ENCODE measurements around the gene SLC9A5.

The SLC9A5 gene

DNA sequence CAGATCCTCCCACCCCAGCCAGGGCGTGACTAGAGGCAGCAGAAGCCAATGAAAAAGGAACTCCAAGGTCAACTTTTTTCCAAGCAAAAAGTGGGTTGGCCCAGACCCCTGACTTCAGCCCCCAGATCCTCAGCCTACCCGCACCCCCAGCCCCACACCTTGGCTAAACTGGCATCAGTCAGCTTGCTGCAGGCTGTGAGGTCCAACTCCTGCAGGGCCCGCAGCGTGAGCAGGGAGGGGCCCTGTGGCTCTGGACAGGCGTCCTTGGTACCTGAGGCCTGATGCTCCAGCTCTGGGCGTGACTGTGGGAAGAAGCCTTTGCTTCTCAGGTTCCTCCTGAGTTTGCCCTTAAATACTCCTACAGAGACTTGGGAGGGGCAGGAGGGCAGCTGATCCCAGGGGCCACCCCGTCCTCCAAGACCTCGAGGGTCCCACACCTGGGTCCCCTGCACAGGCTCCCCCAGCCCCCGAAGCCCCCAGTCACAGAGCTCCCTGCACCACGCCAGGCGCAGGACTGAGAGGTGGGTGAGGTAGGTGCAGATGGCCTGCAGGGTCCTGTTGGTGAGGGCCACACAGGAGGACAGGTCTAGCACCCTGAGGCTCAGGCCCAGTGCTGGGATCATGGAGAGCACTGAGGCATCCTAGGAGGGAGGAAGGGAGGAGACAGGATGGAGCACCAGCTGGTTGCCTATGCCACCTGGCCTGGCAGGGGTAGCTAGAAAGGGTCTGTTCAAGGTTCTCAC is 40.5 kb upstream of the SLC9A5 start:
- TF ChIP-seq, protein P1, sequence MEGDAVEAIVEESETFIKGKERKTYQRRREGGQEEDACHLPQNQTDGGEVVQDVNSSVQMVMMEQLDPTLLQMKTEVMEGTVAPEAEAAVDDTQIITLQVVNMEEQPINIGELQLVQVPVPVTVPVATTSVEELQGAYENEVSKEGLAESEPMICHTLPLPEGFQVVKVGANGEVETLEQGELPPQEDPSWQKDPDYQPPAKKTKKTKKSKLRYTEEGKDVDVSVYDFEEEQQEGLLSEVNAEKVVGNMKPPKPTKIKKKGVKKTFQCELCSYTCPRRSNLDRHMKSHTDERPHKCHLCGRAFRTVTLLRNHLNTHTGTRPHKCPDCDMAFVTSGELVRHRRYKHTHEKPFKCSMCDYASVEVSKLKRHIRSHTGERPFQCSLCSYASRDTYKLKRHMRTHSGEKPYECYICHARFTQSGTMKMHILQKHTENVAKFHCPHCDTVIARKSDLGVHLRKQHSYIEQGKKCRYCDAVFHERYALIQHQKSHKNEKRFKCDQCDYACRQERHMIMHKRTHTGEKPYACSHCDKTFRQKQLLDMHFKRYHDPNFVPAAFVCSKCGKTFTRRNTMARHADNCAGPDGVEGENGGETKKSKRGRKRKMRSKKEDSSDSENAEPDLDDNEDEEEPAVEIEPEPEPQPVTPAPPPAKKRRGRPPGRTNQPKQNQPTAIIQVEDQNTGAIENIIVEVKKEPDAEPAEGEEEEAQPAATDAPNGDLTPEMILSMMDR (IDR thresholded peaks at IDR 0.05; ENCODE audit: low read depth, low read length, missing control alignments): no peak
- no peak for DNase-seq (ENCODE audit: low read depth)
- no peak overlapping the region for H3K4me3 ChIP-seq (ENCODE audit: low read depth, low read length)

DNA sequence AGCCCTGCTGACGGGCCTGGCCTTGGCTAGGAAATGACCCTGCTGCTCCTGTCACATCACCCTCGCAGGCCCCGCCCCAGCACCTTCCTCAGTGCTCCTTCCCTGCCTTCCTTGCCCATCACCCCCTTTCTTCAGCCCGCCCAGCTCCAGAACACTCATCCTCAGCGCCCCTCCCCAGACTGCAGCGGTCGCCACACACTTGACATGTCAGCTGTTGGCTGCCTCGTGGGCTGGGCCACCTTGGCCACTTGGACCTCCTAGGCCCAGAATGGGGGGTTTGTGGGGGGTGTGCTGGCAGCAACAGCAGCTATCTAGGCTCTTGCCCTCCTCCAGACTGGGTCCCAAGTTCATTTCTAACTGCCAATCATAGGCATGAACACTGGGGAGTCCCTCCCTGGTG is 39.2 kb upstream of the SLC9A5 start:
- no peak overlapping the region for H3K4me3 ChIP-seq (ENCODE audit: low read depth, low read length)
- TF ChIP-seq, protein P1 (IDR thresholded peaks at IDR 0.05; ENCODE audit: low read depth, low read length, missing control alignments): no peak
- DNase-seq (ENCODE audit: low read depth): no peak

DNA sequence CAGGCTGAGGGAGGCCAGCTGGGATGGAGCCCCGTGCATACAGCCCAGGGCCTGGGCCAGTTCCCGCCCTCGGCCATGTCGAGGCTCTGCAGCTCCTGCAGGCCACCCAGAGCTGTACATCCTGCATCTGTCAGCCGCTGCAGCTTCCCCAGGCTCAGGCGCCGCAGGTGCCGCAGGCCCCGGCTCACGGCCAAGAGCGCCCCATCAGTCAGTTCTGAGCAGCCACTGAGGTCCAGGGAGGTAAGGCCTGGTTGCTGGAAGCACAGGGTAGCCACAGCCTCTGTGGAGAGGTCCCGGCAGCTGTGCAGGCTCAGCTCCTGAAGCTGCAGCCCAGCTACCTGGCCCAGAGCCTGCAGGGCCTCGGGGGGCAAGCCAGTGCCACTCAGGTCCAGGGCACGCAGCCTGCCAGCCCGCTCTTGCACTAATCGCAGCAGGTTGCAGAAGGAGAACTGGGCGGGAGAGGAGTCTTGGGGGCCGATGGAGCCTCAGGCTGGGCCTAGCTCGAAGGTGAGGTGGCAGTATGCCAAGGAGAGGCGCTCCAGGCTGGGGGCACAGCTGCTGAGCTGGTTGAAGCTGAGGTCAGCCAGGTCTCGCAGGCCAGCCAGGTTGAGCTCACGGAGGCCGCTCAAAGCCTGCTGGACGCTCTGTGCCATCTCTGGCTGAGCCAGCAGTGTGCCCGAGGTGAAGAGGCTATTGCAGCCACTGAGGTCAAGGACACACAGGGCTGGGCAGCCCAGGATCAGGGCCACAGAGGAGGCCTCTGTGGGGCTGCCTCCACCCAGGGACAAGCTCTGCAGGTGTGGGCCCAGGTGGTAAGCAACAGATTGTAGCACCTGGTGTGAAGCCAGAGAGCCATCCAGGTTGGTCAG is 38.5 kb upstream of the SLC9A5 start:
- TF ChIP-seq, protein P1 (IDR thresholded peaks at IDR 0.05; ENCODE audit: low read depth, low read length, missing control alignments): no peak
- no peak overlapping the region for H3K4me3 ChIP-seq (ENCODE audit: low read depth, low read length)
- no peak for DNase-seq (ENCODE audit: low read depth)

DNA sequence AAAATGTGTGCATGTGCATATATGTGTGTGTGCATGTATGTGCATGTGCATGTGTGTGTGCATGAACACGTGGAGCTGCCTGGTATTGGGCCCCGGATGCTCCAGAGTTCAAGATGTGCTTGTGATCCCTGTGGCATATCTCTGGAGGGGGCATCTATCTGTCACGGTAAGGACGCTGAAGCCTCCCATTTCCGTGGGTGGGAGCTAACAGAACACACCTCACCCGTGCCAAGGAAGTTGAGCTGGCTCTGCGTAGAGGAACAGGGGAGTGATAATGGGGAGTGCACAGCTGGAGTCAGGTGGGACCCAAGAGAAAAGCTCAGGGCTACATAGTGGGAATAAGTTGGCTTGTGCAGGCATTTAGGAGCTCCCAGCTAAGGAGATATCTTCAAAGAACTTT is 37.1 kb upstream of the SLC9A5 start:
- TF ChIP-seq, protein P1 (IDR thresholded peaks at IDR 0.05; ENCODE audit: low read depth, low read length, missing control alignments): no peak
- DNase-seq (ENCODE audit: low read depth): no peak
- H3K4me3 ChIP-seq (ENCODE audit: low read depth, low read length): no peak overlapping the region

DNA sequence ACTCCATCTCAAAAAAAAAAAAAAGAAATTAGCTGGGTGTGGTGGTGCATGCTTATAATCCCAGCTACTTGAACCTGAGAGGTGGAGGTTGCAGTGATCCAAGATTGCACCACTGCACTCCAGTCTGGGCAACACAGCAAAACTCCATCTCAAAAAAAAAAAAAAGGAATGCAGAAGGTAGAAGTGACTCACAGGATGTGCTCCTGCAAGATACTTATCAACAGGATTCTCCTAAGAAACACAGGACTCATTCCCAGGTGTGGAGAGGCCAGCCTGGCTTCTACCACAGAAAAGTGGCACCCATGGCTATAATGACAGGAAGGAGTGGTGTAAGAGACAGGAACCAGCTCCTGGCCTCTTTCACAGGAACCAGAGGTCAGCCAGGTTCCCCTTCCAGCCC is 36.0 kb upstream of the SLC9A5 start:
- no peak for DNase-seq (ENCODE audit: low read depth)
- TF ChIP-seq, protein P1 (IDR thresholded peaks at IDR 0.05; ENCODE audit: low read depth, low read length, missing control alignments): no peak
- no peak overlapping the region for H3K4me3 ChIP-seq (ENCODE audit: low read depth, low read length)

DNA sequence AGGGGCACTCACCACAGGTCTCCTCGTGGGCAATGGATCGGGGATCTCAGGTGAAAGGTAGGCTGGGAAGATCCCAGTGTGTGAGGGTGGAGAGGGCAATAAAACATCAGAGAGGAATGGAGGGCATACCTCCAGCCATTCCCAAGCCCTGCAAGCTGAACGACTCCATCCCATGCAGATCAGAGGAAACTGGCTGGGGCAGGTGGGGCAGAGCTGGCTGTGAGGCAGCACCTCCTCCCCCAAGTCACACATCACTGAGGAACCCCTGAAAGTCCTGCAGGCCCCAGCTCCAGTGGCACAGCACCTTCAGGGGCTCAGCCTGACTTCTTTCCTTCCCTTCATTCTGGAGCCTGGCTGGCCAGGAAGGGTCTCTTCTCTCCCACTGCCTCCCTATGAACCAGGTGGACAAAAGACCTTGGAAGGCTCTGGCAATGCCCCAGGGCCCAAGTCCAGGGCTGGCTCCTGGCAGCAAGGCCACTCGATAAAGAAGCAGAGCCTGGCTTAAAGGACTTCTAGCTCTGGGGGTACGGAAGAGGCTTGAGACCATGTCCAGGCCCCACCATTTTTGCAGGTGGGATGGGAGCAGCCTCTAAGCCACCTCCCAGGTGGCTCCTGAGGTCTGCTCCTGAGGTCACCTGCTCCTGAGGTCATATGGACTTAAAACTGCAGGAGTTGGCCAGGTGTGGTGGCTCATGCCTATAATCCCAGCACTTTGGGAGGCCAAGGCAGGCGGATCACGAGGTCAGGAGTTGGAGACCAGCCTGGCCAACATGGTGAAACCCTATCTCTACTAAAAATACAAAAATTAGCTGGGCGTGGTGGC is 35.4 kb upstream of the SLC9A5 start:
- DNase-seq (ENCODE audit: low read depth): no peak
- no peak overlapping the region for H3K4me3 ChIP-seq (ENCODE audit: low read depth, low read length)
- TF ChIP-seq, protein P1 (IDR thresholded peaks at IDR 0.05; ENCODE audit: low read depth, low read length, missing control alignments): no peak
